K562 (cell line): ENCODE data around the gene RAB40B. TPM values are rescaled to one million over a fixed set of nuclear protein-coding genes. Genes with fewer than 3 reads are reported as not detected.
A peak's percentile ranks its signal among the peaks of the same experiment; 100 is the strongest.

Experiments
- ATAC-seq: fragments of 200-7000 bp; cut with Tn5 transposase; 3 replicates; pipeline ENCODE4 v1.9.1; 2020; ENCODE audit warnings: moderate library complexity
- BruUV-seq: library from RNA; stranded (reverse); fragments of 400-500 nt; replicated peaks from 2 replicates; lab custom pipeline; 2021; lab: Mats Ljungman, UMichigan
- CTCF ChIA-PET: fragments of 300-600 bp; formaldehyde crosslinking; extraction: SDS; loops from one replicate; lab custom pipeline; 2021; ENCODE audit warnings: low intra/inter-chr PET ratio; lab: Yijun Ruan, JAX
- POLR2A ChIA-PET: fragments of 300-600, 350-650 bp; sonication (Branson Sonifier 250); formaldehyde crosslinking; extraction: SDS; loops from one replicate; lab custom pipeline; 2021; ENCODE audit warnings: antibody characterized with exemption, inconsistent platforms; lab: Yijun Ruan, JAX
- DNase-seq, 4 experiments: peaks; one replicate each; pipeline versions ENCODE4 v3.0.0 to v3.0.0-alpha.2; 2011 to 2018; ENCODE audit warnings: low spot score in 3 of 4, mixed read lengths in 3 of 4; ENCODE audit errors: extremely low read depth in 1 of 4
- FAIRE-seq: peaks from 2 replicates; lab custom pipeline; 2011; peaks lifted over from hg19 to GRCh38; lab: Jason Lieb, UNC
- H2AFZ ChIP-seq: 2 replicates; pipeline ENCODE4 v1.6.0; 2011; ENCODE audit warnings: low read depth, low read length, control low read depth, inconsistent platforms
- H3K27ac ChIP-seq: fragments of 200-600 bp; 3 replicates; pipeline ENCODE4 v1.8.0; 2011; ENCODE audit warnings: low read depth, mild to moderate bottlenecking, control low read depth, inconsistent platforms, low read length, moderate library complexity, mixed read lengths; ENCODE audit errors: extremely low read depth
- H3K27me3 ChIP-seq, 2 experiments: fragments of 300-600 bp in 1 of 2; 2 replicates in 1 of 2; 3 replicates in 1 of 2; pipeline versions ENCODE4 v1.6.0 to v1.8.0; 2011; ENCODE audit warnings: inconsistent platforms in 2 of 2, low read length in 2 of 2, mild to moderate bottlenecking in 1 of 2, mixed read lengths in 1 of 2, moderate library complexity in 1 of 2; ENCODE audit not compliant: control insufficient read depth in 2 of 2, insufficient read depth in 2 of 2
- H3K36me3 ChIP-seq: fragments of 300-600 bp; 3 replicates; pipeline ENCODE4 v1.8.0; 2011; ENCODE audit warnings: mild to moderate bottlenecking, low read length, inconsistent platforms; ENCODE audit not compliant: control insufficient read depth, insufficient read depth
- H3K4me1 ChIP-seq, 2 experiments: fragments of 200-600 bp in 1 of 2; replicated peaks in 1 of 2; 2 replicates in 1 of 2; 3 replicates in 1 of 2; pipeline versions ENCODE4 v1.5.1 to v1.8.0; 2011; ENCODE audit warnings: inconsistent platforms in 2 of 2, low read length in 2 of 2, mild to moderate bottlenecking in 1 of 2, mixed read lengths in 1 of 2, moderate library complexity in 1 of 2; ENCODE audit not compliant: control insufficient read depth in 2 of 2, insufficient read depth in 2 of 2
- H3K4me2 ChIP-seq: 2 replicates; pipeline ENCODE4 v1.6.1; 2011; ENCODE audit warnings: low read length, control low read depth, inconsistent platforms, mixed read lengths; ENCODE audit not compliant: insufficient read depth
- H3K4me3 ChIP-seq: fragments of 200-600 bp; sonication (generic), shearing (Covaris generic); 2 replicates; pipeline ENCODE4 v1.5.1; 2016; ENCODE audit warnings: control low read depth, inconsistent platforms
- H3K79me2 ChIP-seq: fragments of 200-600 bp; 3 replicates; pipeline ENCODE4 v1.8.0; 2011; ENCODE audit warnings: low read length, inconsistent platforms; ENCODE audit not compliant: control insufficient read depth, insufficient read depth
- H3K9ac ChIP-seq, 2 experiments: 2 replicates each; pipeline versions ENCODE4 v1.6.0 to v1.6.1; 2011; ENCODE audit warnings: low read depth in 2 of 2, low read length in 2 of 2, control low read depth in 1 of 2, inconsistent platforms in 1 of 2, mild to moderate bottlenecking in 1 of 2, mixed read lengths in 1 of 2; ENCODE audit not compliant: insufficient read depth in 1 of 2
- H3K9me1 ChIP-seq: one replicate; pipeline ENCODE4 v1.6.0; 2011; ENCODE audit warnings: inconsistent platforms, mild to moderate bottlenecking, low read length, moderate library complexity; ENCODE audit not compliant: control insufficient read depth, insufficient read depth
- H3K9me3 ChIP-seq: replicated peaks from 2 replicates; pipeline ENCODE4 v1.5.1; 2011; ENCODE audit warnings: low read depth, low read length, inconsistent platforms; ENCODE audit not compliant: control insufficient read depth, insufficient read depth
- H4K20me1 ChIP-seq: replicated peaks from 2 replicates; pipeline ENCODE4 v1.6.1; 2011; ENCODE audit warnings: low read length, inconsistent platforms, mixed read lengths; ENCODE audit not compliant: control insufficient read depth, insufficient read depth
- CHD1 ChIP-seq: fragments of 200-600 bp; sonication (generic); IDR thresholded peaks from one replicate; pipeline ENCODE4 v1.6.1; 2012; ENCODE audit warnings: mild to moderate bottlenecking, moderate library complexity, low read length, inconsistent platforms
- ETS2 ChIP-seq: IDR thresholded peaks from 2 replicates; pipeline ENCODE4 v1.6.1; 2016; ENCODE audit warnings: borderline replicate concordance, missing genetic modification characterization, mild to moderate bottlenecking, moderate library complexity, missing compliant biosample characterization; ENCODE audit not compliant: poor library complexity, severe bottlenecking
- HLTF ChIP-seq: fragments of 450-650 bp; IDR thresholded peaks from 2 replicates; pipeline ENCODE4 v1.6.1; 2016
- MXI1 ChIP-seq: IDR thresholded peaks from 2 replicates; pipeline ENCODE4 v1.6.1; 2011; ENCODE audit warnings: low read depth, mild to moderate bottlenecking, improper control_type of control experiment, low read length
- MYNN ChIP-seq, 2 experiments: sonication (generic); formaldehyde crosslinking in 1 of 2; IDR thresholded peaks; 2 replicates each; pipeline versions ENCODE4 v1.5.0 to v1.6.1; 2016 to 2020; ENCODE audit warnings: antibody characterized with exemption in 1 of 2, missing genetic modification reagents in 1 of 2
- NR2F6 ChIP-seq: fragments of 450-650 bp; formaldehyde crosslinking; IDR thresholded peaks from 2 replicates; pipeline ENCODE4 v1.4.0; 2020; ENCODE audit warnings: mild to moderate bottlenecking
- POLR2A ChIP-seq: fragments of 450-650 bp; conservative IDR thresholded peaks from 2 replicates; pipeline ENCODE4 v1.6.1; 2016
- POLR2B ChIP-seq: fragments of 450-650 bp; IDR thresholded peaks from 2 replicates; pipeline ENCODE4 v1.6.1; 2018; ENCODE audit warnings: low read depth; ENCODE audit not compliant: partially characterized antibody
- POLR2G ChIP-seq: fragments of 200-400 bp; formaldehyde crosslinking; IDR thresholded peaks from 2 replicates; pipeline ENCODE4 v1.6.1; 2017; ENCODE audit warnings: low read depth, mild to moderate bottlenecking, antibody characterized with exemption, low read length, moderate library complexity
- RBM22 ChIP-seq: fragments of 200-400 bp; formaldehyde crosslinking; IDR thresholded peaks from 2 replicates; pipeline ENCODE4 v1.6.1; 2018; ENCODE audit warnings: low read length, low read depth; ENCODE audit not compliant: poor library complexity, severe bottlenecking
- SAFB2 ChIP-seq: fragments of 200-400 bp; formaldehyde crosslinking; IDR thresholded peaks from 2 replicates; pipeline ENCODE4 v1.6.1; 2018; ENCODE audit warnings: borderline replicate concordance, low read length, low read depth, moderate library complexity; ENCODE audit not compliant: severe bottlenecking
- SMAD4 ChIP-seq: fragments of 250-450 bp; sonication (Bioruptor Pico); conservative IDR thresholded peaks from 2 replicates; pipeline ENCODE4 v1.8.0; 2021; ENCODE audit warnings: inconsistent platforms, mild to moderate bottlenecking, moderate library complexity
- SOX6 ChIP-seq: fragments of 450-650 bp; IDR thresholded peaks from 2 replicates; pipeline ENCODE4 v1.6.1; 2014; ENCODE audit warnings: mild to moderate bottlenecking
- SUPT5H ChIP-seq: fragments of 450-650 bp; IDR thresholded peaks from 2 replicates; pipeline ENCODE4 v1.6.1; 2016
- TAF7 ChIP-seq: fragments of 450-650 bp; IDR thresholded peaks from 2 replicates; pipeline ENCODE4 v1.6.1; 2016; ENCODE audit warnings: missing genetic modification characterization, missing compliant biosample characterization
- TEAD4 ChIP-seq, 2 experiments: sonication (generic) in 1 of 2; formaldehyde crosslinking in 1 of 2; IDR thresholded peaks; 2 replicates each; pipeline versions ENCODE4 v1.6.1 to v1.8.0; 2012 to 2022; ENCODE audit warnings: borderline replicate concordance in 1 of 2, inconsistent platforms in 1 of 2, low read length in 1 of 2, mild to moderate bottlenecking in 1 of 2, missing genetic modification reagents in 1 of 2
- ZFPM2 ChIP-seq: fragments of 250-450 bp; sonication (Bioruptor Pico); IDR thresholded peaks from 2 replicates; pipeline ENCODE4 v1.5.1; 2022; ENCODE audit warnings: mild to moderate bottlenecking
- ZNF146 ChIP-seq: IDR thresholded peaks from one replicate; pipeline ENCODE4 v1.6.1; 2018; ENCODE audit warnings: missing compliant biosample characterization; ENCODE audit not compliant: unreplicated experiment
- ZNF431 ChIP-seq: sonication (generic); formaldehyde crosslinking; IDR thresholded peaks from 2 replicates; pipeline ENCODE4 v1.8.0; 2022; ENCODE audit warnings: mild to moderate bottlenecking, missing genetic modification reagents
- ZNF57 ChIP-seq: fragments of 450-650 bp; formaldehyde crosslinking; IDR thresholded peaks from 2 replicates; pipeline ENCODE4 v1.4.0; 2020; ENCODE audit warnings: mild to moderate bottlenecking, moderate library complexity
- ZNF778 ChIP-seq: fragments of 450-650 bp; formaldehyde crosslinking; IDR thresholded peaks from 2 replicates; pipeline ENCODE4 v1.4.0; 2020; ENCODE audit warnings: mild to moderate bottlenecking, moderate library complexity
- WGBS: fragments of 100-300 bp; shearing (Covaris generic); methylation state at CpG from one replicate; pipeline ENCODE4 v1.1.6; 2016; ENCODE audit warnings: low coverage, mixed read lengths; ENCODE audit not compliant: insufficient coverage; ENCODE audit errors: missing lambda C conversion rate; 5-methylcytosine and 5-hydroxymethylcytosine counted together
- in situ Hi-C: fragments of 300-500 bp; cut with MboI; formaldehyde crosslinking; loops from 4 replicates; pipeline ENCODE4 v1.15.0; 2018; ENCODE audit warnings: inconsistent platforms, mixed read lengths
- intact Hi-C: fragments of 100-400 bp; cut with micrococcal nuclease; formaldehyde crosslinking; loops from 2 replicates; pipeline ENCODE4 v1.14.2; 2022
- polyA plus RNA-seq, 8 experiments: library from polyadenylated mRNA; depleted of rRNA in 4 of 8; stranded (reverse) in 5 of 8; unstranded in 3 of 8; fragments of >200 nt; fragmentation: Nextera tagmentation in 2 of 8; fragmentation: Illumina TruSeq in 1 of 8; extraction: Ambion mirVana in 2 of 8; extraction: Trizol in 1 of 8; gene quantifications; 2 replicates each; pipeline versions ENCODE4 v1.2.1 to v1.2.3, GENCODE V29; 2011 to 2014; ENCODE audit warnings: inconsistent platforms in 1 of 8, missing spikeins in 1 of 8
- total RNA-seq, 7 experiments: library from RNA; depleted of rRNA in 6 of 7; stranded (reverse); fragments of >200 nt in 6 of 7; fragmentation: Illumina TruSeq in 2 of 7; extraction: Trizol in 2 of 7; gene quantifications; 2 replicates each; pipeline versions ENCODE4 v1.2.1 to v1.2.3, GENCODE V29; 2011 to 2021; ENCODE audit warnings: low replicate concordance in 1 of 7
- TF ChIP-seq, protein P1 (sequence below): IDR thresholded peaks from 2 replicates; pipeline ENCODE4 v1.6.1; 2011; ENCODE audit warnings: borderline replicate concordance, low read depth, mild to moderate bottlenecking, moderate library complexity, low read length; ENCODE audit not compliant: insufficient read depth, poor library complexity, severe bottlenecking

RAB40B gene
- total and polyA plus RNA-seq, 9 of the 15 experiments (the other 6 are each of a cell fraction or from before 2014, with no cell fraction given) = 0.13 to 4.6 (median 1.4) TPM

DNA sequence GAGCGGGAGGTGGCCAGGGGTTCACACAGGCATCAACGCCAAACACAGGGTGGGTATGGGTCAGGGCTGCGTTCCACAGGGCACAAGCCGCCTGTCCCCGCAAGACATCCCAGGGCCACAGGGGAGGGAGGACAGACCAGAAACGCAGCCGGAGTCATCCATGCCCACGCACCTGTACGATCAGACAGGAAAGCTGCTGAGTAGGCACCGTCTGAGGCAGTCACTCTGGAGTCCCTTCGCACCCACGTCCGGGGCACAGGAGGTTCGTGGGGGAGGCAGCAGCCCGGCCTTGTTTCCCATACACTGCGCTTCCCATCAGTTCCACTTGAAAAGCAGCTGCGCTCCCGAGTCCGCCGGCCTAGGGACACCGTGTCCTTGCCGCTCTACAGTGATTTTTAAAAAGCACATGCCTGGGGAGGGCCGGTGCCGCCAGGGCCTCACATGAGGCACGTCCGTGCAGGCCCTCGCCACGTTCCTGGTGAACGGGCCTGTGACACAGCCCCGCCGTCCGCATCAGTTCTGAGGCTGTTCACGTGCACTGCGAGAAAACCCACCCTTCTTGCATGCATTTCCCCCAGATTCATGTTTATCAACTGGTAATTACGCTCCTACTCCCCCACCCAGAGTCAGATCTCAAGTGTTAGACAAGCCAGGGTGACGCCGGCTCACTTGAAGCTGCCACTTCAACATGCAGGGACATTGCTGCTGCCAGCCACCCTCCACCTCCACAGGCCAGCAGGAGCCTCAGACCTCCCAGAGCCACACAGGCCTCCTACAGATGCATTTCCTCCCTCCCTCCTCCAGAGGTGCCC, 85.0 kb downstream of the RAB40B start:
- peak; percentile 49 for ATAC-seq
- in situ Hi-C loops = no loop called here
- ChIA-PET POLR2A (interaction anchor here (1.4 kb wide), 1 partner anchor 13 kb away, joined by 5 read pairs; no protein-coding TSS in a partner anchor), CTCF (no interaction called here)
- 93% methylated on average over 28 of the region's 37 CpGs for WGBS
- Histone ChIP-seq H4K20me1 (no peaks in the 10 kb centered on the region; the same call in 1 of the 2 replicates), H2AFZ (no peak overlapping the region), H3K4me3 (no peak overlapping the region), H3K79me2 (no peaks in the 10 kb centered on the region), H3K36me3 (peaks cover 52% of the 10 kb centered on the region; the same call in 2 of the 3 replicates), H3K9me1 (no peaks in the 10 kb centered on the region), H3K4me2 (no peak overlapping the region), H3K9ac (no peak overlapping the region), H3K9me3 (no peaks in the 10 kb centered on the region), H3K4me1 (peaks cover 9 to 24% of the 10 kb centered on the region in 2 experiments), H3K27ac (no peak overlapping the region), H3K27me3 (no peaks in the 10 kb centered on the region)
- intact Hi-C loops = no loop called here
- DNase-seq = no peak
- FAIRE-seq = no peak
- no TSS peak for BruUV-seq
- no peak for TF ChIP-seq ETS2
- no peak for TF ChIP-seq HLTF
- no peak for TF ChIP-seq ZNF57 (CRISPR knock-in tag)
- TF ChIP-seq NR2F6 (CRISPR knock-in tag) = no peak
- TF ChIP-seq TAF7 (tag) = no peak
- TF ChIP-seq MYNN (IDR thresholded peaks at IDR 0.05) = 0 out of 2 replicates have a peak, but pooled peaks have one; percentile 1
- TF ChIP-seq MYNN (CRISPR knock-in tag; IDR thresholded peaks at IDR 0.05) = no peak
- TF ChIP-seq SUPT5H = peak; percentile 49; the same call in 1 of the 2 replicates
- TF ChIP-seq CHD1 = no peak
- no peak for TF ChIP-seq SMAD4 (CRISPR knock-in tag)
- no peak for TF ChIP-seq SAFB2
- peak; percentile 49 for TF ChIP-seq POLR2A
- TF ChIP-seq ZNF146 (CRISPR knock-in tag) = no peak
- no peak for TF ChIP-seq ZFPM2 (CRISPR knock-in tag)
- TF ChIP-seq MXI1 = no peak
- peak; percentile 59 for TF ChIP-seq RBM22
- TF ChIP-seq POLR2G = peak; percentile 67
- peak; percentile 24 for TF ChIP-seq POLR2B
- TF ChIP-seq ZNF778 (CRISPR knock-in tag) = no peak
- TF ChIP-seq, protein P1, sequence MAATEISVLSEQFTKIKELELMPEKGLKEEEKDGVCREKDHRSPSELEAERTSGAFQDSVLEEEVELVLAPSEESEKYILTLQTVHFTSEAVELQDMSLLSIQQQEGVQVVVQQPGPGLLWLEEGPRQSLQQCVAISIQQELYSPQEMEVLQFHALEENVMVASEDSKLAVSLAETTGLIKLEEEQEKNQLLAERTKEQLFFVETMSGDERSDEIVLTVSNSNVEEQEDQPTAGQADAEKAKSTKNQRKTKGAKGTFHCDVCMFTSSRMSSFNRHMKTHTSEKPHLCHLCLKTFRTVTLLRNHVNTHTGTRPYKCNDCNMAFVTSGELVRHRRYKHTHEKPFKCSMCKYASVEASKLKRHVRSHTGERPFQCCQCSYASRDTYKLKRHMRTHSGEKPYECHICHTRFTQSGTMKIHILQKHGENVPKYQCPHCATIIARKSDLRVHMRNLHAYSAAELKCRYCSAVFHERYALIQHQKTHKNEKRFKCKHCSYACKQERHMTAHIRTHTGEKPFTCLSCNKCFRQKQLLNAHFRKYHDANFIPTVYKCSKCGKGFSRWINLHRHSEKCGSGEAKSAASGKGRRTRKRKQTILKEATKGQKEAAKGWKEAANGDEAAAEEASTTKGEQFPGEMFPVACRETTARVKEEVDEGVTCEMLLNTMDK = no peak
- no peak for TF ChIP-seq SOX6
- no peak for TF ChIP-seq TEAD4 (IDR thresholded peaks at IDR 0.05; ENCODE audit: low read length)
- no peak for TF ChIP-seq TEAD4 (CRISPR knock-in tag; IDR thresholded peaks at IDR 0.05; ENCODE audit: borderline replicate concordance)
- no peak for TF ChIP-seq ZNF431 (CRISPR knock-in tag)
